ENCODE results near the gene ROCK2.
"Not testable (repeated sequence)": the region's sequence is repeated elsewhere in the genome, so short reads cannot be mapped to it uniquely, and the experiment has no call there.

The ROCK2 gene

DNA sequence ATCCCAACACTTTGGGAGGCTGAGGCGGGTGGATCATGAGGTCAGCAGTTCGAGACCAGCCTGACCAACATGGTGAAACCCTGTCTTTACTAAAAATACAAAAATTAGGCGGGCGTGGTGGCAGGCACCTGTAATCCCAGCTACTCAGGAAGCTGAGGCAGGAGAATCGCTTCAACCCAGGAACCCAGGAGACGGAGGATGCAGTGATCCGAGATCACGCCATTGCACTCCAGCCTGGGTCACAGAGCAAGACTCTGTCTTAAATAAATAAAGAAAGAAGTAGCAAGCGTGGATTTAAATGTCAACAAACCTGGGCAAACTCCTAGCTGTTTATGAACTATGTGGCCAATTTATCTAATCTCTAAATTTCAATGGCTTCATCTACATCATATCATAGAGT lies 82.9 kb downstream of the ROCK2 start:
- H3K9me3 Mint-ChIP-seq; H3K27me3 Mint-ChIP-seq; H3K4me3 Mint-ChIP-seq; H3K27ac Mint-ChIP-seq; H3K4me1 Mint-ChIP-seq (ENCODE audit: low read depth): not testable (repeated sequence)
- H3K36me3 Mint-ChIP-seq (ENCODE audit: low read depth), result peaks cover 16% of the 10 kb centered on the region

DNA sequence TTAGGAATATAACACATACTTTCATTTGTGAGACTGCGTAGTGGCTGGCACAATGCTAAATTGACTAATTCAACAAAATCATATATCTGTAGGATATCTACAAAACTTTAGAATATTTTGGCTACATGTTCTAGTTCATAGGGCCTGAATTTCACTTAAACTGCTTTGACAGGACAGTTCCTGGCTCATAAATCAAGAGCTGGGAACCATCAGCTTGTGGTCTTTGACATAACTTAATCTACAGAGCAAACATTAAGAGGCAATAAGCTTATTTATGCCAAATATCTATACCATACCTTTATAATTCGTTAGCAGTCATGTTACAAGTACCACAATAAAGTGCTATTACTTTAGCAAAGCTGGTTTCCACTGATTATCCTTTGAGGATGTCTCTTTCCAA lies 83.5 kb downstream of the ROCK2 start:
- Mint-ChIP-seq H3K27me3 (no peaks in the 10 kb centered on the region), H3K36me3 (ENCODE audit: low read depth) (peaks cover 17% of the 10 kb centered on the region), H3K9me3 (no peaks in the 10 kb centered on the region), H3K4me1 (ENCODE audit: low read depth) (no peaks in the 10 kb centered on the region), H3K27ac (no peak overlapping the region), H3K4me3 (no peak overlapping the region)

DNA sequence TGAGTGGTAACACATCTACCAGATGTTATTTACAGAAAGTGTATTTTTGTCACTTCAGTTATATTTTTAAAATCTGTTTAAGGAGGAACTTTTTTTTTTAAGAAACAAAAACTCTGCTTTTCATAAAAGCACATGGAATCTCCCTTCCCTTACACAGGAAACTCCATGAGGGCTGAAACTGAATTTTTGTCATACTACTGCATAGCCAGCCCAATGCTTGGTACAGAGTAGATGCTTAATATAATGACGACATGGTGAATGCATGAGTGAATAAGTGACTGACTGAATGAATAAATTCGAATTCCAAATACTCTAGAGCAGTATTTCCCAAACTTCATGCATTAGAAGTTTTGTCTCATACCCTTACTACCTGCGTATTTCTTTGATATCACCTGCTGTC lies 86.5 kb downstream of the ROCK2 start:
- H3K4me1 Mint-ChIP-seq (ENCODE audit: low read depth), result no peaks in the 10 kb centered on the region
- no peaks in the 10 kb centered on the region for H3K27me3 Mint-ChIP-seq
- H3K27ac Mint-ChIP-seq, result no peak overlapping the region
- no peak overlapping the region for H3K4me3 Mint-ChIP-seq
- peaks cover 13% of the 10 kb centered on the region for H3K36me3 Mint-ChIP-seq (ENCODE audit: low read depth)
- no peaks in the 10 kb centered on the region for H3K9me3 Mint-ChIP-seq

DNA sequence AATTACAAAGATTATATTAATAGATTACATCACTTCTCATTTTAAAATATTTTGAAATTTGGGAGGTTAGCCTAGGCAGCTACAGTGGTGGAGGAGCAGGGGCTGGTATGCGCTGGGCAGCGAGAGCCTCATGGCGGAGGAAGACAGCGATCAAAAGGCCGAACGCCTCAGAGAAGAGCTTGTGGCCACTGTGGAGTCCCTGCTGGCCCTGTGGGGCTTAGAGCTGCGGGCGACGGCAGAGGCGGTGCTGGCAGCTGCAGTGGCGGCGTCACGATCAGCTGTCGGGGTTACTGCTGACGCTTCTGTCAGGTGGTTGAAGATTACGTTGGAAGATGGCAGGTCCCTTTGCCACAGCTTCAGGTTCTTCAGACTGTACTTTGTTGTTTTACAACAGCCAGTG lies 87.4 kb downstream of the ROCK2 start:
- H3K27ac Mint-ChIP-seq, result no peak overlapping the region
- H3K36me3 Mint-ChIP-seq (ENCODE audit: low read depth), result peaks cover 18% of the 10 kb centered on the region
- no peaks in the 10 kb centered on the region for H3K27me3 Mint-ChIP-seq
- H3K4me1 Mint-ChIP-seq (ENCODE audit: low read depth), result no peaks in the 10 kb centered on the region
- H3K9me3 Mint-ChIP-seq, result no peaks in the 10 kb centered on the region
- no peak overlapping the region for H3K4me3 Mint-ChIP-seq

DNA sequence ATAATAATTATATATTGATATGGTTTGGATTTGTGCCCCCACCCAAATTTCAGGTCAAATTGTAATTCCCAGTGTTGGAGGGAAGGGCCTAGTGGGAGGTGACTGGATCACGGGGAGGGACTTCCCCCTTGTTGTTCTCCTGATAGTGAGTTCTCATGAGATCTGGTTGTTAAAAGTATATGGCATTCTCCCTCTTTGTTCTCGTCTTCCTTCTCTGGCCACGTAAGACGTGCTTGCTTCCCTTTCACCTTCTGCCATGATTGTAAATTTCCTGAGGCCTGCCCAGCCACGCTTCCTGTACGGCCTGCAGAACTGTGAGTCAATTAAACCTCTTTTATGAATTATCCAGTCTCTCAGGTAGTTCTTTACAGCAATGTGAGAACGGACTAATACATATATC lies 88.3 kb downstream of the ROCK2 start:
- Mint-ChIP-seq H3K36me3 (ENCODE audit: low read depth) (peaks cover 18% of the 10 kb centered on the region), H3K4me3 (no peak overlapping the region), H3K27me3 (no peaks in the 10 kb centered on the region), H3K4me1 (ENCODE audit: low read depth) (no peaks in the 10 kb centered on the region), H3K9me3 (no peaks in the 10 kb centered on the region), H3K27ac (no peak overlapping the region)

DNA sequence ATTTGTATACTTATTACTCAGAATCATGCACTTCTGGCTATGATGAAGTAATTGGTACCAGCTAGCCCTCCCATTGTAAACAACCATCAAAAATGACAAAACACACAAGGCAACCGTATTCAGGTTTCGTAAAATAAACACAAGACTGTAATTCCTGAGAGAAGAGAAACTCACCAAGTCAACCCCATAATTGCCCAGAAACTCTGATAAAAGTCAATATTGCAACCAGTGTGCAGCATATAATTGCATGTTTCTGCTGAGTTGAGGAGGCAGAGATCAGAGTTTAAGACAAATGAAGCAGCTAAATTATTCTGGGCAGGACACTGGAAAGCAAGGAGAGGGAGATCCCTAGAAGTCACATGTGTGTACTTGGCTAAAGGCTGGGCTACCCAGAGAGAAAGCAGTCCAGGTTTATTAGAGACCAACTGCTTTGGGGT lies 90.3 kb downstream of the ROCK2 start:
- H3K36me3 Mint-ChIP-seq (ENCODE audit: low read depth), result peaks cover 22% of the 10 kb centered on the region
- H3K9me3 Mint-ChIP-seq, result no peaks in the 10 kb centered on the region
- no peaks in the 10 kb centered on the region for H3K4me1 Mint-ChIP-seq (ENCODE audit: low read depth)
- H3K4me3 Mint-ChIP-seq, result no peak overlapping the region
- no peak overlapping the region for H3K27ac Mint-ChIP-seq
- no peaks in the 10 kb centered on the region for H3K27me3 Mint-ChIP-seq

DNA sequence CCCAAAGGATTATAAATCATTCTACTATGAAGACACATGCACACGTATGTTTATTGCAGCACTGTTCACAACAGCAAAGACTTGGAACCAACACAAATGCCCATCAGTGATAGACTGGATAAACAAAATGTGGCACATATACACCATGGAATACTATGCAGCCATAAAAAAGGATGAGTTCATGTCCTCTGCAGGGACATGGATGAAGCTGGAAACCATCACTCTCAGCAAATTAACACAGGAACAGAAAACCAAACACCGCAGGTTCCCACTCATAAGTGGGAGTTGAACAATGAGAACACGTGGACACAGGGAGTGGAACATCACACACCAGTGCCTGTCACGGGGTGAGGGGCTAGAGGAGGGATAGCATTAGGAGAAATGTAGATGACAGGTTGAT lies 92.0 kb downstream of the ROCK2 start:
- H3K27ac Mint-ChIP-seq; H3K27me3 Mint-ChIP-seq; H3K4me3 Mint-ChIP-seq; H3K9me3 Mint-ChIP-seq; H3K4me1 Mint-ChIP-seq (ENCODE audit: low read depth): not testable (repeated sequence)
- H3K36me3 Mint-ChIP-seq (ENCODE audit: low read depth), result peaks cover 24% of the 10 kb centered on the region

DNA sequence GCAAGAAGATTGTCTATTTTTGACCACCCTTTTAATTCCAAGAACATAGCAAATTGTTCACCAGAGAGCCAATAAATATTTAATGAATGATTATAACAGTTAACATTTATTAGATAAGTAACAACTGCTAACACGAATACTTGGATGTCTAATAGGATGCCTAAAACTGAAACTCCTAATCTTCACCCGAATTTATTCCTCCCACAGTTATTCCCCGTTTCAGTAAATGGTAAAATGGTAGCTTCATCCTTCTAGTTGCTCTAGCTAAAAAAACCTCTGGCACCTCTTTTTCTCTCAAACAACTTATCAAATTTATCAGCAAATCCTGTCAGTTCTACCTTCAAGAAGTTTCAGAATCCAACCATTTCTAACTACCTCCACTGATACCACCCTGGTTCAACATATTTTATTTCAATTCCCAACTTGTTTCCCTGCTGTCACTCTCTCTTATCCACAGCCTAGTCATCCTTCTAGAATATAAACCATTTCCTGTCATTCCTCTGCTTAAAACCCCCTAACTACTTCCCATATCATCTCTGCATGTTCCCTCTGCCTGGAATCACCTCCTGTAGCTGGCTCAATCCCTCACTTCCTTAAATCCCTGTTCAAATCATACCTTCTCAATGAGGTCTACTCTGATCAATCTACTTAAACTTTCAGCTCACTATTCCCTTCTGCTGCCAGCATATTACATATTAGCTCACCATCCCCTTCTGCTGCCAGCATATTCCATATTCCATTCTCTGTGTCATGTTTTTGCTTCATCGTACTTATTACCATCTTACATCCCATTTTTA lies 93.8 kb downstream of the ROCK2 start:
- H3K27ac Mint-ChIP-seq, result no peak overlapping the region
- H3K4me3 Mint-ChIP-seq, result no peak overlapping the region
- peaks cover 22% of the 10 kb centered on the region for H3K36me3 Mint-ChIP-seq (ENCODE audit: low read depth)
- H3K9me3 Mint-ChIP-seq, result no peaks in the 10 kb centered on the region
- H3K27me3 Mint-ChIP-seq, result no peaks in the 10 kb centered on the region
- no peaks in the 10 kb centered on the region for H3K4me1 Mint-ChIP-seq (ENCODE audit: low read depth)

DNA sequence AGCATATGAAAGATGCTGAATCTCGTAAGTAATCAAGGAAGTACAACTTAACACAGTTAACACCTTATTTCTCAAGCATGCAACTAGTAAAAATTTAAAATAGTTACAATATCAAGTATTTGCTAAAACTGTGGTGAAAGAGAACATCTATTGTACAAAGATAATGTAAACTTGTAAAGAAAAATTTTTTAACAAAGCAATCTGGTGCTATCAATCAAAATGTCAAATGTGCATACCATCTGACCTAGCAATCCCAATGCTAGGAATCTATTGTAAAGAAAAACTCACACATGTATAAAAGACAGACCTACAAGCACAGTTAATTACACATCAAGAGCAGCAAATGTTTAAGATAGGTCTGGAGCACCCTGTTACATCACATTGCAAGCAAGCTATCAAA lies 99.1 kb downstream of the ROCK2 start:
- H3K9me3 Mint-ChIP-seq, result no peaks in the 10 kb centered on the region
- H3K36me3 Mint-ChIP-seq (ENCODE audit: low read depth), result peaks cover 13% of the 10 kb centered on the region

DNA sequence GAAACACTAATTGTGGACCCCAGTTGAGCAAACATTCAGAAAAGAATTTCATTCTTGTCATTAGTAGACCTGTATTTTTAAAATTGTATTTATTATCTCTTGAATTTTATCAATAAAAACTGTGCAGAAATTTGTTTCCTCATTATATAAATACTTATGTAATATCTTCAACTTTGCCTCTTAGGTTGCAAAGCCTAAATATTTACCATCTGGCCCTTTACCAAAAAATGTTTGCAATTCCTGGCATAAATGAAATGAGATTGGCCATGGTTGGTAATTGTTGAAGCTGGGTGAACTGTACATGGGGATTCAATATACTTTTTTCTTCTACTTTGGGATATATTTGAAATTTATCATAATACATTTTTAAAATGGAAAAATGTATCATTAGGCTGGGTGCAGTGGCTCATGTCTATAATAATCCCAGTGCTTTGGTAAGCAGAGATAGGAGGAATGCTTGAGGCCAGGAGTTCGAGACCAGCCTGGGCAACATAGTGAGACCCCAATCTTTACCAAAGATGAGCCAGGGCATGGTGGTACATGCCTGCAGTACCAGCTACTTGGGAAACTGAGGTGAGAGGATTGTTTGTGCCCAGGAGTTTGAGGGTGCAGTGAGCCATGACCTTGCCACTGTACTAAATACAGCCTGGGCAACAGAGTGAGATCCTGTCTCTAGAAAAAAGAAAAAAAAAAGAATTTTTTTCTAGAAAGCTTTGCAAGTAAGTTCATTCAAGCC lies 100.2 kb downstream of the ROCK2 start:
- no peak overlapping the region for H3K4me3 Mint-ChIP-seq
- no peaks in the 10 kb centered on the region for H3K9me3 Mint-ChIP-seq
- no peak overlapping the region for H3K27ac Mint-ChIP-seq
- no peaks in the 10 kb centered on the region for H3K27me3 Mint-ChIP-seq
- peaks cover 3% of the 10 kb centered on the region for H3K4me1 Mint-ChIP-seq (ENCODE audit: low read depth)
- peaks cover 9% of the 10 kb centered on the region for H3K36me3 Mint-ChIP-seq (ENCODE audit: low read depth)

More for the DNA sequence above, 99.1 kb downstream of the ROCK2 start:
- no peaks in the 10 kb centered on the region for H3K27me3 Mint-ChIP-seq
- H3K27ac Mint-ChIP-seq, result no peak overlapping the region
- H3K4me3 Mint-ChIP-seq, result no peak overlapping the region
- H3K4me1 Mint-ChIP-seq (ENCODE audit: low read depth), result no peaks in the 10 kb centered on the region

DNA sequence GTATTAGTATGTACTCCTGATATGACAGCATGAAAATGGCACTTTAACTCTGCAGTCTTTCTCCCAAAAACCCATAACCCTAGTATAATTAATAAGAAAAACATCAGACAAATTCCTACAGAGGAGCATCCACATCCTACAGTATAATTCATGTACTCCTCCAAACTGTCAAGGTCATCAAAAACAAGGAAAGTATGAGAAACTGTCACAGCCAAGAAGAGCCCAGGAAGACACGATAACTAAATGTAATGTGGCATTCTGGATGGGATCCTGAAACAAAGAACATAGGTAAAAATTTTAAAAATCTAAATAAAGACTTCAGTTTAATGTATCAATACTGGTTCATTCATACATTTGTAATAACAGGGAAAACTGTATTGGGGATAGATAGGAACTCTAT lies 100.9 kb downstream of the ROCK2 start:
- Mint-ChIP-seq H3K27ac (no peak overlapping the region), H3K27me3 (no peaks in the 10 kb centered on the region), H3K9me3 (no peaks in the 10 kb centered on the region), H3K36me3 (ENCODE audit: low read depth) (peaks cover 8% of the 10 kb centered on the region), H3K4me1 (ENCODE audit: low read depth) (peaks cover 6% of the 10 kb centered on the region), H3K4me3 (no peak overlapping the region)

DNA sequence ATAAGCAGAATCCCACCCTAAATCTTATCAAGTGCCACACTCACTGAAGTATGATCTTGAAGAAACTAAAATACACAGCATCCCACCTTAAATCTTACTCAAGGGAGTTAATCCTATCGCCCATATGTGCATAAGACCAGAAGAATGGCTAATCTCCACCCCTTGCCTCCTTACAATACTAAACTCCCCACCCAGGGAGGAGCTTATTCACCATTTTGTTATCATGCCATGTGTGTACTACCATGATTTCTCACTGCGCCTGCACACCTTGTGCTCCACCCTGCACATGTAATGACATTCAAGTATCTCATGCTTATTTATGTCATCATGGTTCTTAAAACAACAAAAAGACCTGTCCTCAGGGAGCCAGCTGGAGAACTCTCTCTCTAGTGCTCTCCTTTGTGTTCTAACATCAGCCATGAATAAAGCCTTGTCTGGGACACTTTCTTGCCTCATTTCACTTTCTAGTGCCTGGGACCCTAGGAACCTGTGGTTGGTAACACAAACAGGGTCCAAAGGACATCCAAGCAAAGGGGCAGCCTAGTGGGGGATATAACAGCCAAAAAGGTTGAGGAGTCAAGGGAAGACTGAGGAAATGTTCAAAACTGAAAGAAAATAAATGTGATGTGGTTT lies 101.8 kb downstream of the ROCK2 start:
- H3K27me3 Mint-ChIP-seq, result no peaks in the 10 kb centered on the region
- H3K27ac Mint-ChIP-seq, result no peak overlapping the region
- H3K4me1 Mint-ChIP-seq (ENCODE audit: low read depth), result peaks cover 6% of the 10 kb centered on the region
- H3K36me3 Mint-ChIP-seq (ENCODE audit: low read depth), result peaks cover 8% of the 10 kb centered on the region
- no peak overlapping the region for H3K4me3 Mint-ChIP-seq
- H3K9me3 Mint-ChIP-seq, result no peaks in the 10 kb centered on the region

DNA sequence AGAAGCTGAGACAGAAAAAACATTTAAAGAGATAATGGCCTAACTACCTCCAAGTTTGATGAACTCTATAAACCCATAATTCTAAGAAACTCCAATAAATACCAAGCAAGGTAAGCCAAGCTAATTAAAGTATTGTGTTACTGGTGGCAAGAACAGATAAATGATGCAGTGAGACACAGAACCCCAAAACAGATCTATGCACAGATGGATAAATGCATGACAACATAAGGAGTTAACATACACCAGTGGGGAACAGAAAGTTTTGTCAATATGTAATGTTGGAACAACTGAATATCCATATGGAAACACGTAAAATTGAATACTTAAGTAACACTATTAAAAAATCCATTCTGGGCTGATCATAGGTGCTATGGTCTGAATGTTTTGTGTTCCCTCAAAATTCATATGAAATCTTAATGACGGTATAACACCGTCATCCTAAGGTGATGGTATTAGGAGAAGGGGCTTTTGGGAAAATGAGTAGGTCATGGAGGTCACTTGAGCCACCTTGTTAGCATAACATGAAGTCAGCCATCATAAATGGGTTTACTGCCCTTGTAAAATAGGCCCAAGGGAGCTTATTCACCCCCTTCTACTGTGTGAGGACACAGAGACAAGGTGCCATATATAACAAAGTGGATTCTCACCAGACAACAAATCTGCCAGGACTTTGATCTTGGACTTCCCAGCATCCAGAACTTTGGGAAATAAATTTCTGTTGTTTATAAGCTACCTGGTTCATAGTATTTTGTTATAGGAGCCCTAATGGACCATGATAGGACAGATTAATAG lies 102.8 kb downstream of the ROCK2 start:
- Mint-ChIP-seq H3K27me3 (no peaks in the 10 kb centered on the region), H3K4me1 (ENCODE audit: low read depth) (peaks cover 13% of the 10 kb centered on the region), H3K9me3 (no peaks in the 10 kb centered on the region), H3K4me3 (no peak overlapping the region), H3K27ac (no peak overlapping the region), H3K36me3 (ENCODE audit: low read depth) (no peaks in the 10 kb centered on the region)

DNA sequence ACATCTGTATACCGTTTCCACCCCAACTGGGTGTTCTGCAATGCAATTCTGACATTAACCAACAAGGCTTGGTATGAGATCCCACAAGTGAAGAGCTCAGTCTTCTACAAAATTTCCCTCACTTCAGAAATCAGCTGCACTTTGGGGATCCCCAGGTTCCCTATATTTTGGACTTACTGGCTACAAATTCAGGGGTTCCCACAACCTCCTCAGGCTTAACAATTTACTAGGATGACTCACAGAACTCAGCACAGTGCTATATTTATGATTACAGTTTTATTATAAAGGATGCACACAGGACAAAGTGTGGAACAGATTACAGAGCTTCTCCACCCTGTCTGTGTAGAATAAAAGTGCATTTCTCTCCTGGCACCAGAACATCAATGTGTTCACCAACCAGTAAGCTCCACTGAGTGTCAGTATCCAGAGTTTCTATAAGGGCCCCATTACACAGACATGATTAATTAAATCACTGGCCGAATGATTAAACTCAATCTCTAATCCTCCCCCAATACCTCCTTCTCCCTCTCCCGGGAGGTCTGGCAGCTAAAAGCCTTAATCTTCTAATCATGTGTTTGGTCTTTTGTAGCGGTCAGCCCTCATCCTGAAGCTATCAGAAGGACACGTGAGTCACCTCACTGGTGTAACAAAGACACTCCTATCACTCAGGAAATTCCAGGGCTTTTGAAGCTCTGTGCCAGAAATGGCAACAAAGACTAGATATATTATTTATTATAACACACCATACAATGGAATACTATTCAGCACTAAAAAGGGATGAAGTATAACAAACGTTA lies 104.6 kb downstream of the ROCK2 start:
- Mint-ChIP-seq H3K27me3 (no peaks in the 10 kb centered on the region), H3K4me3 (no peak overlapping the region), H3K27ac (no peak overlapping the region), H3K4me1 (ENCODE audit: low read depth) (peaks cover 18% of the 10 kb centered on the region), H3K9me3 (no peaks in the 10 kb centered on the region), H3K36me3 (ENCODE audit: low read depth) (no peaks in the 10 kb centered on the region)
